ENCODE results near the gene PDRG1.
"Not testable (repeated sequence)": the region's sequence is repeated elsewhere in the genome, so short reads cannot be mapped to it uniquely, and the experiment has no call there.

The PDRG1 gene

GRCh38 chr20:31966991-31967655 is 15.3 kb upstream of the PDRG1 start:
- DNase-seq = no peak

DNA sequence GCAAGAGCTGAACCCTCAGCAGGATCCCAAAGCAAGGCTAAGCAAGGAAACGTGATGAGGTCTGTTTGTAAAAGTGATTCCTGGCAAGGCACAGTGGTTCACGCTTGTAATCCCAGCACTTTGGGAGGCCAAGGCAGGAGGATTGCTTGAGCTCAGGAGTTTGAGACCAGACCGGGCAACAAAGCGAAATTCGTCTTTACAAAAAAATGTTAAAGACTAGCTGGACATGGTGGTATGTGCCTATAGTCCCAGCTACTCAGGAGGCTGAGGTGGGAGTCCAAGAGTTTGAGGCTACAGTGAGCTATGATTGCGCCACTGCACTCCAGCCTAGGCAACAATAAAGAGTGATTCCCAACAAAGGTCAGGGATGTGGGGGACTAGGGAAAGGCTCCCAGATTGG is 12.0 kb upstream of the PDRG1 start:
- no peak for DNase-seq

DNA sequence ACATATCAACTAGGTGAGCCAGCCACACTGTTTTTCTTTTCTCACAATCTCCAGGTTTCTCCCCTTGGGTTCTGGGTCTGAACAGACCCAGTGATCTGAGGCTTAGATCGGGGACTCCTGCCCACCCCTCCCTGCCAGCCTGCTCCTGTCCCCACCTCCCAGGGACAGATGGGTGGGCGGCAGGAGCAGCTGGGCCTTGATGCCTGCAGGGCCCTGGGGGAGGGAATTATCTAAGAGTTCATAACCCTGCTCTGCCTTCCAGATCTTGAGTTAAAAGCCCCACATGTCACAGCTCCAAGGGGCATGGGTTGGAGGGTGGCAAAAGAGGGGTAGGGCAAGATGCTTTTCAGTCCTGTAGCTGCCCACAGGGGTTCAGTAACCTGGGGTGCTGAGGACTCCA is 10.9 kb upstream of the PDRG1 start:
- DNase-seq = no peak

DNA sequence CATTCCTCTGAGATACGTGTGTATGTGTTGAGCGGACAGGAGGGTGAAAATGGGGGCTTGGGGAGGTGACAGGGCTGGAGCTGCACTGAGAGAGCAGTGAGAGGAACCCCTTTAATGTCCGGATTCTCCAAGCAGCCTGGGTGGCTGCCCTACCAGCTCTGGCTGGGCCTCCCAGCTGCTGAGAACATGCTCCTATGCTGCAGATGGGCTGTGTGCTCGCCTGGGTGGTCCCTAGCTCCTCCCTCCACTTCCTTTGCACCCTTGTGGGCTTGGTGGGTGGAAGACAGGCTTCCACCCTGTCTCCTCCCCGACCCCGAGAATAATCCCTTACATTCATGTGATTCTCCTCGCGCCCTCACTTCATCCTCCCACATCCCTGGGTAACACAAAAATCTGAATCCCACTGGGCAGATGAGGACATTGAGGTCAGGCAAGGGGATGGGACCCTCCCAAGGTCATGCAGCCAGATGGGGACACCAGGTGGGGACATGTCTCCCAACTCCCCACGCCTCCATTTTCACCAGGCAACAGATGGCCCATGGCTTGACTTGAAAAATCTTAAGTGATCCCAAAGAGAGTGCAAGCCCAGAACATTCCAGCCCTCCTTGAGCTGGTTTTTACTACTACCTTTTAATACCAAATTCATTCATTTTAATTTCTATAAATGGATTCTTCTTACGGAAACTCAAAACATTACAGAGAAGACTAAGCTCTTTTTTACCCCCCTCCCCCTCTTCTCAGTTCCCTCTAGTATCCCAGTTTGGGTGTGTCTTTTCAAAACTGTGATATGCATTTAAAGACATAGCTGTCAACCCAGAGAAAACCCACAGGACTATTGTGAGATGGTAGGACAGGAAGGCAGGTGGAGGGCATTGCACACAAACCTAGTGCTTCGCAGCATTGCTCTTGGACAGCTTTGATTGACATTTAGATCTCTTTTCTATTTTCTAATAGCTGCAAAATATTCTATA is 5.0 kb upstream of the PDRG1 start:
- peak; percentile 48 for DNase-seq

- no peak for DNase-seq
These were observed 2.7 kb upstream of the PDRG1 start for GRCh38 chr20:31954500-31954899.

- DNase-seq = no peak
These were observed 1.8 kb upstream of the PDRG1 start for GRCh38 chr20:31953556-31954148.

GRCh38 chr20:31951203-31951529 is 680 bp downstream of the PDRG1 start:
- DNase-seq = no peak

GRCh38 chr20:31949877-31950646 is 1.8 kb downstream of the PDRG1 start:
- DNase-seq = peak; percentile 73

- DNase-seq = peak; percentile 33
These were observed 3.8 kb downstream of the PDRG1 start for GRCh38 chr20:31948008-31948407.

DNA sequence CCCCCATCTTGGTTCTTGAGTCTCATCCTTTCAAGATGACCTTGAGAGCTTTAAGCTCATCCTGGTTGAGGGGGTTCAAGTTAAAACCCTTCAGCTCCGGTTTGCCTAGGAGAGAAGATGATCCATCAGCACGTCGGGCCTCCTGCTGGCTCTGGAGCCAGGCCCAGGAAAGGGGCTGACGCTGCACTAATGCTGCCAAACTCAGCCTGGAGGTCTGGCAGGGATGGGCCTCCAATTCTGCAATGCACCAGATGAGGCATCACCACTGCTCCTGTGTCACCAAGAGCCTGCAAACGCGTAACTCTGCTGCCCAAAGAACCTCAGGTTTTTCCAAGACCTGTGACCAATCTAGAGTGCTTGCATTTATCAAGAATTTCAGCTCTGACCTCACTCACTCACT is 6.1 kb downstream of the PDRG1 start:
- no peak for DNase-seq

DNA sequence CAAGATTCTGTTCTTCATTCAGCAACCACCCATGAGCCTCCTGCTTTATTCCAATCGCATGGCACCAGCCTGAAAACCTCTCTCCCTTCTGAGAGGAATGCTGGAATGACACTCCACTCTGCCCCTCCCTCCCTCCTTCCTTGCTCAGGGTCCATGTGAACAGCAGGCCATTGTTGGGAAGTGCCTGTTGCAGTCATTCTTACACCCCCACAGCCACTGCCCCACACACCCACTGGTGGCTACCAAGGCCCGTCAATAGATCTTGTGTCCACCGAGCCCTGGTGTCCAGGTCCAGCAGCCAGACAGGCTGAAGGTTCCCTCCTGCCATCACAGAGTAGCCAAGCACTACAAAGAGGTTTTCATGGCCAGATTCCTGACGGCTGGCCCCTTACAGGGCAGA is 6.5 kb downstream of the PDRG1 start:
- no peak for DNase-seq

- no peak for DNase-seq
These were observed 8.8 kb downstream of the PDRG1 start for GRCh38 chr20:31943052-31943471.

- no peak for DNase-seq
These were observed 12.2 kb downstream of the PDRG1 start for GRCh38 chr20:31939661-31940060.

DNA sequence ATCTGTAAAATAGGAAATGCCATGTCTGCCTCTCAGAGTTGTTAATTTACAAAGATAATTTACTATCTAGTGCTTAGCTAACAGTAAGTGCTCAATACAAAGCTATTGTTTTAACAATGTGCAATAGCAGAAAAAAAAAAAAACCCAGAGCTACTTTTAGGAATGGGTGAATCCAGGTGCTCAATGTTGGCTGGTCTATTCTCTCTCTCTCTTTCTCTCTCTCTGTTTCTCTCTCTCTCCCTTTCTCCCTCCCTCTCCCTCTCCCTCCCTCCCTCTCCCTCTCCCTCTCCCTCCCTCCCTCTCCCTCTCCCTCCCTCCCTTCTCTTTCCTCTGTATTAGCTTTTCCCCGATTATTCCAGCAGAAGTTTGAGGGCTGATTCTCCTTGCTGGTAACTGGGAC is 14.0 kb downstream of the PDRG1 start:
- DNase-seq = no peak

DNA sequence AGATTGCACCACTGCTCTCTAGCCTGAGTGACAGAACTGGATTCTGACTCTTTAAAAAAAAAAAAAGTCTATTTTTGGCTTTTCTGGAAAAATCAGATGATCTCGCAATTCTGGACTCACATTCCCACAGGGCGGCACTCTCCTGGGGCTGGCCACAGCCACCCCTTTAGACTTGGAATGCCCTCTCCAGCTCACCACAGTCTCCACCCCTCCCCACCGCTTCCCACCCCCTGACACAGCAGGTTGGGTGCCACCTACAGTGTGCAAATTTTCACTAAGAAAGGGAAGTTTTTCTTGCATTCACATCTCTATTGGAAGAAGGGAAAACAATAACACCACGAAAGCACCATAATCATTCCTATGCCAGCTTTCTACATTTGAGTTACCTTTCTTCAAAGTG is 15.4 kb downstream of the PDRG1 start:
- DNase-seq = no peak

GRCh38 chr20:31934968-31935764 is 16.7 kb downstream of the PDRG1 start:
- DNase-seq = peak; percentile 44

DNA sequence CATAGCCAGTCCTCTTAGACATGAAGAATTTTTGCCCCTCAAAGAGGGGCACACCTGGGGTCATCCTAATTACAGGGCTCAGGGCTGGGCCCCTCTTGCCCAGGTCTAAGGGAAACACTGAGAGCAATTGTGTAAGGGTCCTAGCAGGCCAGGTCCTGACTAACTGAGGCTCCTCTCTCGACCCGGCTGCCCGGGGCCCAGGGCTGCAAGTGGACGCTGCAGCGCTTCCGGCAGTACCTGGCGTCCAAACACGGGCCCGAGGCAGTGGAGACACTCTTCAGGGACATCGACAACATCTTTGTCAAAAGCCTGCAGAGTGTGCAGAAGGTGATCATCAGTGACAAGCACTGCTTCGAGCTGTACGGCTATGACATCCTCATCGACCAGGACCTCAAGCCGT is 17.4 kb downstream of the PDRG1 start:
- DNase-seq = no peak

- no peak for DNase-seq
These were observed 18.1 kb downstream of the PDRG1 start for GRCh38 chr20:31933698-31934097.

DNA sequence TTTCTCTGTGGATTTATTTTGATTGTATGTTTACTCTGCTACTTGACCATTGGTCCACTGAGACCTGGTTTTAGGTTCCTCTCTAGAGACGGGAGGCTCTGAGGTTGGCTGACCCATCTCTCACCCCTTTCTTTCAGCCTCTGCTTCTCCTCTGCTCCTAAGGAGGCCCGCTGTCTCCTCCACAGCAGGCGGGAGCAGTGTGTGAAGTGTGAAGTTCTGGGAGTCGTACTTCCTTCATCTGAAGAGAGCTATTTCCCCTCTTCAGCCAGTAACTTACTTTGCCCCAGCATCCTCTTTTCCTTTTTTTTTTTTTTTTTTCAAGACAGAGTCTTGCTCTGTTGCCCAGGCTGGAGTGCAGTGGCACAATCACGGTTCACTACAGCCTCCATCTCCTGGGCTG is 21.1 kb downstream of the PDRG1 start:
- no peak for DNase-seq

- DNase-seq = not testable (repeated sequence)
These were observed 22.2 kb downstream of the PDRG1 start for GRCh38 chr20:31929631-31930030.

- no peak for DNase-seq
These were observed 24.2 kb downstream of the PDRG1 start for GRCh38 chr20:31927627-31928159.

DNA sequence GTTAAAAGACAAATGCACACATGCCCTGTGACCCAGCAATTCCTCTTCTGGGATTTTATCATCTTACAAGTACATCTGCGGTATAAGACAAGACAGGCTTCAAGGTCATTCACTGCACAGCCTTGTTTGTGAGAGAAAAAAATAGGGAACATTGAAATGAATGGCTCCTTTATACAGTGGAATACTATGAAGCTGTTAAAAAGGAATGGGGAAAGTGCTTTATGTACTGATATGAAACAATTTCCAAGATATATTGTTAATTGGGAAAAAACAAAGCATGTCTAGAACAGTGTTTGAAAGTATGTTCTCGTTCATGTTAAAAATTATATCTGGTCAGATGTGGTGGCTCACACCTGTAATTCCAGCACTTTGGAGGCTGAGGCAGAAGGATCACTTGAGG is 25.4 kb downstream of the PDRG1 start:
- DNase-seq = no peak
